D341Med (cell line): ENCODE data around the gene SNPH.
"Not testable (repeated sequence)": the region's sequence is repeated elsewhere in the genome, so short reads cannot be mapped to it uniquely, and the experiment has no call there.

Source experiments
- DNase-seq: peaks from one replicate; pipeline ENCODE4 v3.0.0; 2012; ENCODE audit warnings: low spot score

SNPH gene

DNA sequence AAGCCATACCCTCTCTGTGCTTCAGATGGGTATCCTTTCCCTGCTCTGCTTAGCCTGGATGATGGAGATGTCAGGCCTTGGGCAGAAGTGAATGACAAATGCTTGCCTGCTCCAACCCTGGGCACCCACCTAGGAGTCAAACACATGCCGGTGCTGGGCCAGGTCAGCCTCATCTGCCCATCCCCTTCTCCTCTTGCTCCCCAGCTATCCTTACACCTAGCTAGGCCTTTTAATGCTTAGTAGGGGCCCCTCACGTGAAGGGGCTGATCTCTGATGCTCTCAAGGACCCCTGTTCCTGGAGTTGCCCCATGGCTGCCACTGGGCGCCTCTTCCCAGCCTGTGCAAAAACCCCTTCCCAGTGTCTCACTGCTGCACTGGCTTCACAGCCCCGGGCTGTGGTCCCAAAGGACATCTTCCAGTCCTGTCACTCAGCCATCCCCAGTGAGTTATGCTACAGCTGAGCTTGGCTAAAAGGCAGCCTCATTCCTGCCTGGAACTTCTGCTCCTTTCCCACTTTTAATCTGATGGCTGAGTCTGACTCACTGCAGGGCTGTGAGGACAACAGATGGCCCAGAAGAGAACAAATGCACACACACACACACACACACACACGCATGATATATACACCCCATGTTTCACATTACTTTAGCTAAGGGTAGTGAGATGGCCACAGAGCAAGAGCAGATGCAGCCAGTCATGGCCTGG, 75.6 kb downstream of the SNPH start:
- no peak for DNase-seq

DNA sequence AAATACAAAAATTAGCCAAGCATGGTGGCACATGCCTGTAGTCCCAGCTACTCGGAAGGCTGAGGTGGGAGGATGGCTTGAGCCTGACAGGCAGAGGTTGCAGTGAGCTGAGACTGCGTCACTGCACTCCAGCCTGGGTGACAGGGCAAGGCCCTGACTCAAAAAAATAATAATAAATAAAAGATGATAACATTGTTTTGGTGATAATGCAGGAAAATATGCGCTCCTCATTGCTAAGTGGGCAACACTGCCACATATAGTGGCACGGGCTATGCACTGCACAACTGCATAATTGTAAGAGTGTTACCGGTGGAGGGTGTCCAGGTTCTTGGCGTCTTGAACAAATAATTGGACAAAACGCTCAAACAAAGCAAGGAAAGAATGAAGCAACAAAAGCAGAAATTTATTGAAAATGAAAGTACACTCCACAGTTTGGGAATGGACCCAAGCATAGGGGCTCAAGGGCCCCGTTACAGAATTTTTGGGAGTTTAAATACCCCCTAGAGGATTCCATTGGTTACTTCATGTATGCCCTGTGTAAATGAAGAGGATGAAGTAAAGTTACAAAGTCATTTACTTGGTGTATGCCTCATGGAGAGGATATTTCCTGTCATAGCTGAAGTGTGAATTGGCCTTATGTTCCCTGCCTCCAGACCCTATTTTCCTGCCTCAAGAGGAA, 77.5 kb downstream of the SNPH start:
- DNase-seq: not testable (repeated sequence)

DNA sequence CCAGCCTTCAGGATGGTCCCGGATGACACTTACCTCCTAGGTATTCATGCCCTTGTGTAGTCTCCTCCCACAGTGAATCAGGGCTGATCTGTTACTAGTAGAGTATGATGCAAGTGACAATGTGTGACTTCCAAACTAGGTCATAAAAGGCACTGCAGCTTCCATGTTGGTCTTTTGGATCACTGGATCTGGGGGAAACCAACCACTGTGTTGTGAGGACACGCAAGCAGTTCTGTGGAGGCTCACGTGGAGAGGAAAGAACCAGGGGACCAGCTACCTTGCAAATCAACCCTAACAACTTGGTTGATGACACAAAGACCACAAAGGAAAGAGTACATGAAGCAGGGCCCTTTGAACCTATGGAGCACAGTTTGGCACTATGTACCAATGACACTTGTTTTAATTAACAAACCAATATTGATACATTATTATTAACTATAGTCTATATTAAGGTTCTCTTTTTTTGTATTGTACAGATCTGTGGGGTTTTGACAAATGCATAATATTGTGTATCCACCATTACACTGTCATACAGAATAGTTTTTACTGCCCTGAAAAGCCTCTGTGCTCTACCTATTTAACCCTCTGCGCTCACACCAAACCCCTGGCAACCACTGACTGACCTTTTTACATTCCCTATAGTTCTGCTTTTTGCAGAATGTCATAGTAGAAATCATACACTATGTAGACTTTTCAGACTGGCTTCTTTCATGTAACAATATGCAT, 79.1 kb downstream of the SNPH start:
- no peak for DNase-seq

DNA sequence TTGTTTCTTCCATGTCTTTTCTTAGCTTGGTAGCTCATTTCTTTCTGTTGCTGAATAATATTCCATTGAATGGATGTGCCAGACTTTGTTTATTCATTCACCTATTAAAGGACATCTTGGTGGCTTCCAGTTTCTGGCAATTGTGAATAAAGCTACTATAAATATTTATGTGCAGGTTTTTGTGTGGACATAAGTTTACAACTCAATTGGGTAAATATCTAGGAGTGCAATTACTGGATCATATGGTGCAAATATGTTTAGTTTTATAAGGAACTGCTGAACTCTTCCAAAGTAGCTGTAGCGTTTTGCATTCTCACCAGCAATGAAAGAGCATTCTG, 79.6 kb downstream of the SNPH start:
- DNase-seq: no peak

DNA sequence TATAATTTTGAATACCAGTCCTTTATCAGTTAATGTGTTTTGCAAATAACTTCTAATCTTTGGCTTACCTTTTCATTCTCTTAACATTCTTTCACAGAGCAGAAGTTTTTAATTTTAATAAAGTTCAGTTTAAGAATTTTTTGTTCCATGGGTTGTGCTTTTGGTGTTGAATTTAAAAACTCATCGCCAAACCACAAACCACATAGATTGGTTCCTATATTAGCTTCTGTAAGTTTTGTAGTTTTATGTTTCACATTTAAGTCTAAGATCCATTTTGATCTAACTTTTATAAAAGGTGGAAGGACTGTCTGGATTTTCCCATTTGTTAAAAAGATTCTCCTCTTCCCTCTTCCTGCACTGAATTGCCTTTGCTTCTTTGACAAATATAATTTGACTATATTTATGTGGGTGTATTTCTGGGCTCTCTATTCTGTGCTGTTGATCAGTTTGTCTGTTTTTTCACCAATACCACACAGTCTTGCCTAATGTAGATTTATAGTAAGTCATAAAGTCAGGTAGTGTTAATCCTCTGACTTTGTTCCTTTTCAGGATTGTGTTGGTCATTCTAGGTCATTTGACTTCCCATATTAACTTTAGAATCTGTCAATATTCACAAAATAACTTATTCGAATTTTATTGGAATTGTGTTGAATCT, 80.3 kb downstream of the SNPH start:
- DNase-seq: no peak

DNA sequence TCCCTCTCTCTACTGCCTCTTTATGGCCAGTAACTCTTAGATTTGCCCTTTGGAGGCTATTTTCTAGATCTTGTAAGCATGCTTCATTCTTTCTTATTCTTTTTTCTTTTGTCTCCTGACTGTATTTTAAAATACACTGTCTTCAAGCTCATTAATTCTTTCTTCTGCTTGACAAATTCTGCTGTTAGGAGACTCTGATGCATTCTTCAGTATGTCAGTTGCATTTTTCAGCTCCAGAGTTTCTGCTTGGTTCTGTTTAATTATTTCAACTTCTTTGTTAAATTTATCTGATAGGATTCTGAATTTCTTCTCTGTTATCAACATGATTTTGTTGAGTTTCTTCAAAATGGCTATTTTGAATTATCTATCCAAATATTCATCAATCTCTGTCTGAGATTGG, 87.9 kb downstream of the SNPH start:
- no peak for DNase-seq

DNA sequence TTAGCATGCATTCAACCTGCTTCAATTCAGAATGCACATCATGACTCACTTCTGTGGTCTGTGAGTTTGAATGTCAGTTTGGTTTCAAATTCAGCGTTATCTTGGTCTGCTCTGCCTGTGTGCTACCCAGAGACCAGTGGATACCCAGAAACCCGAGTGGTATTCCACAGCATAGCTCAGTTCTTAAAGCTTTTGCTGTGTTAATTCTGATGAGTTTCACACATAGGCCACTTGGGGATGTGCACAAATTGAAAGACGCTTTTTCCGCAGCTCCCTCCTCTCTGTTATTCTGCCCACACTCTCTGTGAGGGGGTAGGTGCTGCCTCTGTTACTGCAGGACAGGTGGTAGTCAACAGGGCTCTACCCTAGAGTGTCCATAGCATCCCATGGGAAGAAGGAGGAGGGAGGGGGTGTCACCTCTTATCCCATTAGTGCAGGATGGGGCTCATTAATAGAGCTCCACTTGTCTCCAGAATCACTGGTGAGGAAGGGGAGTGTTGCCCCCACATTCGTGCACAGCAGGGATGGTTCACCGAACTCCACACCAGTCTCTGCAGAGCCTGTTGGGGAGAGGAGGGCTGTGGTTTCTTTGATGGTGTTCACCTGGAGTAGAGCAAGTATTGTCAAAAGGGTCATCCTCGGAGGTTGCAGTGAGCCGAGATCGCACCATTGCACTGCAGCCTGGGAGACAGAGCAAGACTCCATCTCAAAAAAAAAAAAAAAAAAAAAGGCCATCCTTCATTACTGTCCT, 92.0 kb downstream of the SNPH start:
- DNase-seq: no peak
